GM19240 (cell line): ENCODE results near the gene TELO2.

Experiments
- DNase-seq: peaks from one replicate; pipeline ENCODE4 v3.0.0; 2011; ENCODE audit warnings: low spot score; ENCODE audit not compliant: insufficient read length

The TELO2 gene

DNA sequence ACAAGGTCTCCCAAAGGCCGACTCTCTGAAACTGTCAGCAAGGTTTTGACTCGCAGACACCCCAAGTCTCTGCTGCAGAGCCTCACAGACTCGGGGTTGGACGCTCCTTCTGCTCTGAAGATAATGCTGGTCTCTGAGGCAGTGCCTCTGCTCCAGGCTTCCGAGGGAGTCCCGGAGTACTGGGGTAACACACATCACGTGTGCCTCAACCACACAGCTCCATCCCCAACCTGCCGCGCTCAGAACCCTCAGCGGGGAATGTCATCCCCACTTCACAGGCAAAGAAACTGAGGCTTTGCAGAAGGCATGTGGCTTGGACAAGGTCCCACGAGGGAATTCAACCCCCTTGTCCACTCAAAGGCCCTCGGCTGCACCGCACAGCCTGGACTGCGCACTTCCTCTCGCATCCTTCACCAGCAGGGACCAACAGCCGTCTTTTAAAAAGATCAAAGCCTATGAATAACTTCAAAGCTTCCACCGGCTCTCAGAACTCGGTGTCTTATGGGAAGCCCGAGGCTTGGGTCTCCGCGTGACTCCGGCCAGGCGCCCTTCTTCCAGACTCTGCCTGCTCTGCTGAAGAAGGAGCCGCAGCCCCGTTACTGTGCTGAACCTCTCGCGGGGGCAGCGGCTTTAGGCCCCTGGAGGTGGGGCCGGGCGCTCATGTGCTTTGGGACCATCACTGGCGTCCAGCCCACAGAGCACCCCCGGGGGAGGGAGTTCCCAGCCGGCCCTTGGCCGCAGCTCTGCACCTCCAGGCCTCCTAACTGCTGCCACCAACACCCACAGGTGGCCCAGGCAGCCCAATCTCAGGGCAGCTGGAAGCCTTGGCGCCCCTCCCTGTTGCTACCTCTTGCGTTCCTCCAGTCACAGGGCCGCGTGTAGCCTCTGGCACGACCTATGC is 42.5 kb downstream of the TELO2 start:
- no peak for DNase-seq

DNA sequence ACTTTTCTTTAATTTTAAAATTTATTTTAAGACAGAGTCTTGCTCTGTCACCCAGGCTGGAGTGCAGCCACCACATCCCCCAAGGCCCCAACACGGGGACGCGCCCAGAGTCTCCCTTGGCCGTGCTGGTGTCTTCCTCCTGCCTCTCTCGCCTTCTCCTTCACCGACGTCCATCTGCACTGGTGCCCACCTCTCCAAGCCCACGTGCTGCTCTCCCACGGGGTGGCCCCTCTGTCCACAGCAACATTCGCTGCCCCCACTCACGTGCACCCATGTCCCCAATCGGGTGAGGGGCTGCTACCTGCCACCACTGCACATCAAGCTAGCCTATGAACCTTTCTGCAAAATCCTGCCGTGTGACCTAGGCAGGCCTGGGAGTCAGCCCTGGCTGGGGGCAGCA is 43.4 kb downstream of the TELO2 start:
- no peak for DNase-seq

DNA sequence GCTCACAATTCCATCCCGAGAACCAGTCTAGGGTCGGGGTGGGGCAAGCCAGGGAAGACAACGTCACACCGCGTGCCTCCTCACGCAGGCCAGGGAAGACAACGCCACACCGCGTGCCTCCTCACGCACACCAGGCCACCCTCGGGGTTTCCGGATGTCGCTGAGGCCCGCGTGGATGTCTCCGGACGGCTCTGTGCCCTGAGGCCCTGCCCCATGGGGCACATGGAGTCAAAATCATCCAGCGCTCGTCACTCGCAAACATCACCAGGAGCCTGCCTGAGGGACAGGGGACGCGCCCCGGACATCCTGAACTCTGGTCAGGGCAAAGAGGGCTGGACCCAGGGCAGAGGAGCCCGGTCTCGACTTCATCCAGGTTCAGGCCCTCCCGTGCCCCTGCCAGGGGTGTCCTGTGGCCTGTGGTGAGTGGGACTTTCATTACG is 44.0 kb downstream of the TELO2 start:
- DNase-seq = no peak

DNA sequence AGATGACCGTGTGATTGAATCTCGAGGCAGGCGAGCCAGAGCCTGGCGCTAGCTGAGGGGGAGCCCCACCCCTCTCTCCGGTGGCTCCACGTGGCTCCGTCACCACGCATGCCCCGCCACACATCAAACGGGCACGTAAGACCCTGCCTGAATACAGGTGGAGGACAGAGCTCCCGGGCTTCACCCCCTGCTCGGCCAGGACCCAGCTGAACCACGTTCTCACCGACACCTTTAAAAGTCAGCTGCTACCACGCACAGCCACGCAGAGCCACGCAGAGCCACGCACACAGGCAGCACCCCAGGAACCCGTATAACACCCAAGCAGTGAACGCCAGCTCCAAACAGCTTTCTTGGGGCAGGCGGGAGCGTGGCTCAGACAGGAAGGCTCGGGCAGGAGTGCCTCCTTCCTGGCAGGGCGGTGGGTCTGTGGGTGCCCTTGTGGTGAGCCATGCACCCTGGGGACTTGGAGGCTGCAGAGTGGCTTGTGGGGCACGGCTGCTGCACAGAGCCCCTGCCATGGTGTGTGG is 44.7 kb downstream of the TELO2 start:
- DNase-seq = no peak

DNA sequence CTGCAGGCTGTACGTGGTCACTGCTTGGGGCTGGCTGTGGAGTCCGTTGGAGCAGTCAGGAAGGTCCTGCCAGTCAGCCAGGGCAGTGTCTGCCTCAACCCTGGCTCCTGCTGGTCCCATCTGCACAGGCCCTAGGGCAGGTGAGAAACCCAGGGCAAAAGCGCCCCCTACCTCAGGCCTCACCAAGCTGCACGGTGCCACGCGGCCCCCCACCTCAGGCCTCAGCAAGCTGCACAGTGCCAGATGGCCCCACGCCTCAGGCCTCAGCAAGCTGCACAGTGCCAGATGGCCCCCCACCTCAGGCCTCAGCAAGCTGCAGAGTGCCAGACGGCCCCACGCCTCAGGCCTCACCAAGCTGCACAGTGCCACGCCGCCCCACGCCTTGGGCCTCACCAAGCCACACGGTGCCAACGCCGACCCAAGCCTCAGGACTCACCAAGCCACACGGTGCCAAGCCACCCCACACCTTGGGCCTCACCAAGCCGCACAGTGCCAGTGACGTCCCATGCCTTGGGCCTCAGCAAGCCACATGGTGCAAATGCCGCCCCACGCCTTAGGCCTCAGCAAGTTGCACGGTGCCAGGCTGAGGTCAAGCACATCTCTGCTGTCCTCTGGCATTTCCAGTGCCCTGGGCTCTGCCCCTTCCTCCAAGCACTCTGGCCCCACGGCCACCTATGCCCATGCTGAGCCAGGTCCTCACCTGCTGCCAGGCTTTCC is 45.8 kb downstream of the TELO2 start:
- no peak for DNase-seq

DNA sequence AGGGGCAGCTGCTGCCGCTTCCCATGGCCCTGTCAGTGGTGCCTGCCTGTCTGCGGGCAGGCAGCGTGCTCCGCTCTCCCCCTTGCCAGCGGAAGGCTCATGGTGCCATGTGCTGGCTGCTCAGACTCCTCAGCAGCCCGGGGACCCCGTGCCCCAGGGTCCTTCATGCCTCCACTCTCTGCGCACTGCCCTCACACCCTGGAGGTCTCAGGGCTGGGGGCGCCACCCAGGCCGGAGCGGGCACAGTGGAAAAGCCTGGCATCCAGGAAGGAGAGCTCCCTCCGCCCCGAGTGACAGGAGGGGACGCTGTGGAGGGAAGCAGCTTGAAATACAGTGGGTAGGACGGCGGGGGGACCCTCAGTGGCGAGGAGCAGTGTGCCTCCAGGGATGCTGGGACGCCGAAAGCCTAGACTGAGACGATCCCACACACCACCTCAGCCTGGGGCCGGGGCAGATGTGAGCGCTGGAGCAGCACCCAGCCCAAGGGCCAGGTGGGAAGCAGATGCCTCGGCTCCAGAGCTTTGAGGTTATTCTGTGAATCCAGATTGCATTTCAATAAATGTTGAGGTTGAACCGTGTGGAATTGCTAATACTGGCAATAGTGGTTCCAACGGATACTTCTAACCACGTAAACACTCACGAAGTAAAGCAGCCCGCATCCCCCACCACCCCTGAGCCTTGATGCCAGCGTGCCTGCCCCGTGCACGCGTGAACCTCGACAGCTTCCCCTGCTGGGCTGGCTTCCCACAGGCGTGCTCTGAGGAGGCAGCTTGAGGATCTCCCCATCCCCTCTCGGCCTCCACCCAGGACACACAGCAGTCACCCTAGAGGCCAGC is 46.8 kb downstream of the TELO2 start:
- DNase-seq = no peak

DNA sequence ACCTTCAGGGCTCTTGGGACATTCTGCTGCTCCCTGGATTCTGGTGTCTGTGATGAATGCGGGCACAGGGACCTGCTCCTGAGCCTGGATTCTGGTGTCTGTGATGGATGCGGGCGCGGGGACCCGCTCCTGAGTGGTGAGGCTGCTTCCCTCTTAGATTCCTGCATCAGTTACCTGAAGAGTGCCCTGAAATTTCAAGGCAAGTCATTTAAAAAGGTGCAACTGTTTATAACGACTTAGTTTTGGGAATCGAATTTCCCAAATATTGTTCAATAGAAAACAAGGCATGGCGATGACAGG is 47.3 kb downstream of the TELO2 start:
- DNase-seq = no peak

DNA sequence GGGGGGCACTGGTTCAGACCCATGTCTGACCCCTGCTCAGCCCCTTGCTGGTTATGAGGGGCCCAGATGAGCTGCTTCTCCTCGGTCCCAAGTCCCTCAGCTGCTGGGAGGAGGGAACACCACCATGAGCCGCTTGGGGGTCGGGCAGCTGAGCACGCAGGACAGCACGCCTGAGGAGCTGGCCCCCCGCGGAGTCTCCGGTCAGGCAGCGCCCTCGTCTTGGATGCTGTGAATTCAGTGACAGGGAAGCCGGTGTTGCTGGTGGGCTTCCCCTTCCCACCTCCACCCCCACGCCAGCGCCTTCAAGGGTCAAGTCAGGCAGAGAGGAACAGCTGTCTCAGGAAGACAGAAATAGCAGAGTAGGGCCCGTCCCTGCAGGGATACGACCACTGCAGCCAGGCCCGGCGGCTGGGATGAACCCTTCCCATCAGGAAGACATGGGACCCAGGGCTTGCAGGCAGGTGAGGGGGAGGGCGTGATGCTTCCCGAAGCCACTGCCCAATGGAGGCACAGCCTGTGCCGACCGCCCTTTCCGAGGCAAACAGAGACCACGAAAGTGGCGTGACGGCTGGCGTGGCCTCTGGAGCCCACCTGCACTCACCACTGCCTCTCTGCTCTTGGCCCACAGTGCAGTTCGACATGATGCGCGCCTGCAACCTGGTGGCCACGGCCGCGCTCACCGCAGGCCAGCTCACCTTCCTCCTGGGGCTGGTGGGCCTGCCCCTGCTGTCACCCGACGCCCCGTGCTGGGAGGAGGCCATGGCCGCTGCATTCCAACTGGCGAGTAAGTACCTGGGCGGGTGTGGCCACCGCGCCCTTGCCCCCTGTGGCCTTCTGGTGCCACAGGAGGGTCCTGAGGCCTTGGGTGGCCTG is 48.4 kb downstream of the TELO2 start:
- DNase-seq = no peak

DNA sequence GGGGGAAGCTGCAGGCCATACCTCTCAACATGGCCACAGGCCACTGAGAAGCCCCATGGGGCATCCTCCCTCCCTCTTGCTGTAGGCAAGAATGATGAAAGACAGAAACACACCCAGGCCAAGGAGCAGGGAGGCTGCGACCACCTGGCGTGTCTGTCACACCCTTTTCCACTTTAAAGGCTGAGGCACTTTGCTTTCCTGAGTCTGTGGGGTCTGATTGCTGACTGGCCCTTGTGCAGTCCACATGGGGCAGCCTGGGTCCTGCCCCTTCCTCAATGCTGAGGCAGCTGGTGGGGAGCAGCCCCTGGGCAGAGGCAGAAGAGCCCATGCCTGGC is 49.0 kb downstream of the TELO2 start:
- no peak for DNase-seq

DNA sequence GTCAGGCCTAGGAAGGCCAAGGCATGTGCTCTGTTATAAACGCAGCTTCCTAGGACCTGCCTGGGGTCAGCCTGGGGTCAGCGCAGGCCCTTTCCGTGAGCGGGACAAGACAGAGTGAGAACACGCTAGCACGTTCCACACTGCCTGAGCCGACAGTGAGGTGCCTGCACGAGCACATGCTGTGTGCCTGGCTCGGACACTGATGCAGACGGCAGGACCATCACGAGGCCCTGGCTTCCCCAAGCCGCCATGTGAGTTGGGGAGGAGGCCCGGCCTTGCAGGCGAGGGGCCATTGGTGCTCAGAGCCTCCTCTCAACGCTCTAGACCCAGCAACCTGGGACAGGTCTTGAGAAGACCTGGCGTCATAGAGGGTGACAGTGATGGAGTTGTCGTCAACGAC is 49.4 kb downstream of the TELO2 start:
- DNase-seq = no peak

DNA sequence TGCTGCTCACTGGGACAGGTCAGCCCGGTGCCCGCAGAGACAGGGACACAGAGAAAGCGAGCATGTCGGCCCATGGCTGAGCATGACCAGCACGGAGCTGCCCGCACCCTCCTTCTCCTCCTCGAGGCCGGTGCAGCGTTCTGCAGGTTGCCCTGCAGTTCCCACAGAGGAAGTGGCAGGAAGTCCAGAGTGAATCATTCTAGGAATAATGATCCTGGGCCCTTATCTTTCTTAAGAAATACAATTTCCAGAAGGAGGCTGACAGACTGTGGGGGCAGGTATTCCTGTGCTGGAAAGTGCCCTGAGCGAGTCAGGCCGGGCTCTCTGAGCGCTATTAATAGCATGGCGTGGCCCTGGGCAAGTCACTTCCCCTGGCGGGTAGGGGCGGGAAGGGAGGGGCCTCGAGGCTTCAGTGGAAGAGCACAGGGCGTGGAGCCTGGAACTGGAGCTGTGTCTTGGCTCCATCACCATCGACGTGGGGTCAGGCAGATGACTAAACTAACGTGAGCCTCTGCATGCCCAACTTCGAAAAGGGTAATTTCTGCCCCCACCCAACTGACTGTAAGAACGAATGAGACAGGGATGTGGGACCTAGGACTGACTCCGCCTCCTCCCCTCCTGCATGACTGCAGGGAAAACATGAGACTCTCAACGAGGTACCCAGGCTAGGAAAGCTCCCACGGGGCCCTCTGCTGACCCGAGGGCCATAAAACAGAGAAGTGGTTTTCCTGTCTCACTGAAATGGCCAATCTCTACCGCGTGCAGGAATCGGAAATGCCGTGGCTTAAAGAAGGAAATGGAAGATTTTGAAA is 50.1 kb downstream of the TELO2 start:
- DNase-seq = peak; percentile 53

DNA sequence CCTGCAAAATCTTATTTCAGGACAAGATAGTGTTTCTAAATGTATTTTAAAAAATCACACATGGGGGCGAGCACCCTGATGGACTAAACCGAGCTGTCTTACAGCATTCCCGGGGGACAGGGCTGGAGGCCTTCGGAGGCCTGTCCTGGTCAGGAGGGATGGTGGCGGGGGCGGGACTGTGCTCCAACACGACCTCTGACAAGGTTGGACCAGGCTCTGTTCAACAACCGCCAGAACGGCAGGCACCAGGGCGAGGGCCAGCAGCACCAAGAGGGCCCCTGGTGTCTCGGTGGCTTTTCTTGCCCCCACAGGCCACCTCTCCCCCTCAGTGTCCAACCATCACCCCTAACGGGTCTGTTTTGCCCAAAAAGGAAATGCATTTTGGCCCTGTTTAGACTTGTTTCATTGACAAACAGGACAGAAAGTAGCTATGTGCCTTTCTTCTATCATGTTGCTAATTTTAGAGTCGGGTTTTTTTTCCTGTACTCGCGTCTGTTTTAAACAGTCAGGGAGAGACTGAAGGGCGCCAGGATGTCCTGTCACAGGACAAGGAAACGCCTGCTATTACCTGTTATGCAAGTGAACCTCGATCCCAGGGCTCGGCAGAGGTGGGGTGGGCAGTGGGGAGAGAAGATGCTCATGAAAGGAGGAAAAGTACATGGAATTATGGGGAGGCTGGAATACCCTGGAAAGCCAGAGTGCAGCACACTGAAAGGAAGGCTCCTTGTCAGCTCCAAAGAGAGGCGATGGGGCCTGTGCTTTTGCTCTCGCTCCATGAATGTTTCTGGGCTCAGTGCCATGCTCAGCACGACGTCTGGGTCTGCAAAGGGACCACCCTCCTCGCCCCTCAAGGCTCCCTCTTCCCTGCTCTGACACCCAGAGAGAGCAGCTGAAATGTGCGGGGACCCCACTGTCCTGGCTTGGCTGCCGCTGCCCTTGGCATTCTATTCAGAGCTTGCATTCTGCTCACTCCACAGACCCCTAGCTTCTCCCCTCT is 52.2 kb downstream of the TELO2 start:
- no peak for DNase-seq

DNA sequence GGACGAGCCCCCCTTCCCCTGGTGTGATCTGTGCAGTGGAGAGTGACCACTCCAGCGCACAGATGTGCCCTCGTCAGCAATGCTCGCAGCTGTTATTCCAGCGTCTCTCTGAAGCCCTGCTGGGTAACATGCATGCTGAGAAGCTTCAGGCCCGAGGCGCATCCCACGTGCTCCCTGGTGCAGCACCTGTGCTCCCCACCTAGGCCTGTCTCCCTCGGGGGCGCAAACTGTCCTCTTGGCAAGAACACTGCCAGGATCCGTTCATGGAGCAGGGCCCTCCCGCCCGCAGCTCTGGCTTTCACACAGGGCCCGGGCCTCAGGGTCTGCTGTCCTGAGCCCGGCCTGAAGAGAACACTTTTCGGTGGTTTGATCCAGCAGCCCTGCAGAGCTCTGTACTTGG is 53.3 kb downstream of the TELO2 start:
- DNase-seq = no peak

DNA sequence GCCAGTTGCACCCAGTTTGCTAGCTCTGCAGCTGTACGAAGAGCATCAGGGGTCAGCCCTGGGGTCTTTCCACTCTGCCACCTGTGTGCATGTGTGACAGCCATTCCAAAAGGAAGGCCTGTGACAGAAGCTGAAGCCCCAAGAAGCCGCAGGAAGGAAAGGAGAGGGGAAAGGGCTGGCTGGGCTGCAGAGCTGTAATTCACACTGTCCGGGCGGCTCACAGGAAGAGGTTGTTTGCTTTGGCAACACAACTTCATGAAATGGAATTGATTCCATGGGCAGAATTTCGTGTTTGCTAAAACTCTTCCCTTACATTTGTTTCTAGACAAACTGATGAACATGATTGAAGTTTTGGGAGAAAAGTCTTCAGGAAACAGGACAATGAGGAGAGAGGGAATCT is 55.1 kb downstream of the TELO2 start:
- DNase-seq = no peak

DNA sequence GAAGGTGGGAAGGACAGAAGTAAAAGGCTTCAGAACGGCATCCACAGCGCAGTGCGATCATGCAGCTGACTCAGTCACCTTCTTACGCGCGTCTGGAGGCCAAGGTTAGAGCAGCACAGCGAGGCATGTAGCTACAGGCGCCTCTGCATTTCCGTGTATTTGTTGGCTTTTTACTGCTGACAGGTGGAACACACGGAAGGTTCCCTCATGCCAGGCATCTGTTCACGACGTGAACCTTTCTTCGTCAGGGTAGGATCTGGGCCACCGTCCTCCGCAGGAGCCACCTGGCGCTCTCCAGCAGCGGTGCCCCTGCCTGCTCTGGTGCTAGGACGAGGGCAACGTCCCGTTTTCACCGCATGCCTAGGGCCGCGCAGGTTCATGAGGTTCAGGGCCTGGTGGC is 55.6 kb downstream of the TELO2 start:
- no peak for DNase-seq

DNA sequence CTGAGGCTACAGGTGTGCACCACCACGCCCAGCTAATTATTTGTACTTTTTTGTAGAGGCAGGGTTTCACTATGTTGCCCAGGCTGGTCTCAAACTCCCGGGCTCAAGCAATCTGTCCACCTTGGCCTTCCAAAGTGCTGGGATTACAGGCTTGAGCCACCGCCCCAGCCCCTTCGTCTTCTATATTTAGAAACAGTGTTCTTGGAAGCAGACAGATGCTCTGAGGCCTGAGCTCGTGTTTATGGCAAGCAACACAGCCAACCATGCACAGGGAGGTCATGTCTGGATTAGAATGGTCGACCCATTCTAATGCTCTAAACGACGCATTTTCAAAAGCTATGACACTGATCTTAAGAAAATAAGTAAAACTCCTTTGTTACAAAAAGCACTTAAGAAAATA is 56.9 kb downstream of the TELO2 start:
- no peak for DNase-seq

DNA sequence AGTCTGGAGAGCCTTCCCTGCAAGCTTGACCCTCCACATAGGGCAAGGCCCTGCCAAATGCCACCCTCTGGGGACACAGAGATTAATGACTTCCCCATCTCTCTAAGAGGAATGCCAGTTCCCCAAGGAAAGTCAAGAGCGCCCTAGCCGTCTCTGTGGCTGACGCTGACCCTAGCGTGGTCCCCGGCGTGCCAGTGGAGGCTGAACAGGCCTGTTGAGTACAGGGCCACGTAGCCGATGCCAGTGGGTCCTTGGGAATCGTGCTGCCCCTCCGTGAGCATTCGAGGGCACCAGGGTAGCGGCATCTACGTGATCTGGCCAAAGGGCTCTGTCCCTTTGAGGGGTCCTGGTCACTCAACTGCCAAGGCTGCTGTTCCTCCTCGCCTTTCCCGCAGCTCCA is 57.5 kb downstream of the TELO2 start:
- DNase-seq = no peak

DNA sequence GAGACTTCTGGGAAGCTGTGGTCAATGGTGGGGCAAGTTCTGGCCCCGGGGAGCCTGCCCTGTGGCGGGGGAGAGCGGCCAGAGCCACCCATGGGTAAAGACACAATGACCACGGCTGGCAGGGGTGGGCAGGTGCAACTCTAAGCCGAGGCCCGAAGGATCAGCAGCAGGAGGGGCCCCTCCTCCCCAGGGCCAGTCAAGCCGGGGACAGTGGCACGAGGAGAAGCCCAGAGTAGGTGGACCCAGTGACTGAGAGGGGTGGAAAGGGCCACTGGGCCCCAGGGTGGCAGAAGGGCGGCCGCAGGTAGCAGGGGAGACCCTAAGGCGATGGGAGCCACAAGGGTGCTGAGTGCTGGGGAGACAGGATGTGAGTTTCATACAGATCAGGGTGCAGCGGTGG is 58.0 kb downstream of the TELO2 start:
- DNase-seq = no peak

DNA sequence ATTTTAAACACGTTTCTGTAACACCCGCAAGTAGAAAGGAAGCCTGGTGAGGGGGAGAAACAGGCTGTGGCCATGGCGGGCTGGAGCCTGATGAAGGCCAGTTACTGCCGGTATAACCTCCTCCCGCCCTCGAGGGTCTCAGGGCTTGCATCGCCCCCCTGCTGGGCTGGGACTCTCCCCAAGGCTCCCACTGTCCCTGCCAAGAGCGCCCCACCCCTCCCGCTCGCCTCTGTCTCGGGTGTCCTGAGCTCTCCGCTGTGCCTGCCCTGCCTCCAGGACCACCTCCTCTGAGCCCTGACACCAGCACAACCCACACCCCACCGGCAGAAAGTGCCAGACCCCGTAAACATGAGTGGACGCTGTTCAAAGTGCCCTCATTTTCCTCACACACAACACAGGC is 59.0 kb downstream of the TELO2 start:
- no peak for DNase-seq
